HG02678 (cell line): ENCODE results near the gene SRRM5.
"Not testable (repeated sequence)": the region's sequence is repeated elsewhere in the genome, so short reads cannot be mapped to it uniquely, and the experiment has no call there.

Source experiments
- ATAC-seq: cut with Tn5 transposase; IDR thresholded peaks from one replicate; pipeline ENCODE4 v1.9.1; 2021; ENCODE audit warnings: mild to moderate bottlenecking, moderate library complexity; ENCODE audit not compliant: unreplicated experiment

Gene SRRM5

DNA sequence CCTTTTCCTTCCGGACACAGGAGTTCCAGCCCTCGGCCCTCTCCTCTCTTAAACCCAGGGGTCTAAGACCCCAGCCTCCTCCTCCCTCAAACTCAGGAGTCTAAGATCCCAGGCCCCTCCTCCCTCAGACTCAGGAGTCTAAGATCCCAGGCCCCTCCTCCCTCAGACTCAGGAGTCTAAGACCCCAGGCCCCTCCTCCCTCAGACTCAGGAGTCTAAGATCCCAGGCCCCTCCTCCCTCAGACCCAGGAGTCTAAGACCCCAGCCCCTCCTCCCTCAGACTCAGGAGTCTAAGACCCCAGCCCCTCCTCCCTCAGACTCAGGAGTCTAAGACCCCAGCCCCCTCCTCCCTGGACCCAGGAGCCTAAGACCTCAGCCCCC lies 23.7 kb downstream of the SRRM5 start:
- not testable (repeated sequence) for ATAC-seq

DNA sequence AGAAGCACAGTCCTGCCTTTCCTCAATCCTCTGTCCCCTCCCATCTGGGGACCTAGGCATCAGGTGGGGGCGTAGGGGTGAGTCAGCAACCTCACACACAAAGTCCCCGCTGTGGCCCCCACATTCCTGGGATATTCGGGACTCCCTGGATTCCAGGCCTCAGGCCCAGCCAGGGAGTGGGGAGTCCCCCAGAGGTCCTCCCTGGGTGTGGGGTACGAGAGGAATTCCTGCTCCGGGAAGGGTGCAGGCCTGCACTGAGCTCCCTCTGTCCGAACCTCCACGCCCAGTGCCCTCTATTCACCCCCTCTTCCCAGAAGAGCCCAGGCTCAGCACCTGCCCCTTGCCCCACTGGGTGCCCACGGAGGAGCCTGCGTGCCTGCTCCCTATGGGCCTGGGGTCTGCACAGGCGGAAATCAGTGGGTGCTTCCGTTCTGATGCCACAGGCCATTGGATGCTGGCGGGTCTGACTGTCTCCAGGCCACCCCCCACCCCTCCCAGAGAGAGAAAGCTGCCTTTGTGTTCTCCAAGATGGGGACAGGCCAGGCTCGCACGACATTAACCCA lies 24.3 kb downstream of the SRRM5 start:
- no peak for ATAC-seq

DNA sequence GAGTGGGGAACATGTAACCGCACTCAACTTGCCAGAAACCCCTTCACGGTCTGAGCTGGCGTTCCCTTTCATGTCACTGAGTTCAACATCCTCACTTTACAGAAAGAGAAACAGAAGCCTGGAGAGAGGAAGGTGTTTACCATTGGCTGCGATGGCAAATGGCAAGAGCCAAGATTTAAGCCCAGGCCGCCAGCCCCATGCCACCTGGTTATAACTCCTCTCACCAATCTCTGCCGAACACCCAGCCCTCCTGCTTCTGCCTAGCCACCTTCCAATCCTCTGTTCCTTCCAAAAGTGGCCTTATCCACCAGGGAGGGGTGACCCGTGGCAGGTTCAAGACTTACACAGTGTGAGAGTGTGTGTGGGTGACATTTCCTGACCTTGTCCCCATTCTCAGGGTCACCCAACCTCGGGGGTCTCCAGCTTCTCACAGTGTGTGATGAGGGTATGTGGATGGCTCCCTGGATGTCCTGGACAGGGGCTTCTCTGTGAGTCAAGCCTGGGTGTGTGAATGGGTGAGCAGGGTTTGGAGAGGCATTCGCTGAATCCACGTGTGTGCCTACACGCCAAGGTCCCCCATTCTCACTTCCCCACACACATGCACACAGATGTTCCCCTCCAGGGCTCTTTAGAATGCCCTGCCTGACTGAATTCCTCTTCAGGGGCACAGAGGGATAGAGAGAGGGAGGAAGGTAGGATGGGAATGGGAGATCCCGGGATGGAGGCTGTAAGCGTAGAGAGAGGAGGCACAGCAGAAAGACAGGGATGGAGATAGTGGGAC lies 26.5 kb downstream of the SRRM5 start:
- ATAC-seq = no peak

DNA sequence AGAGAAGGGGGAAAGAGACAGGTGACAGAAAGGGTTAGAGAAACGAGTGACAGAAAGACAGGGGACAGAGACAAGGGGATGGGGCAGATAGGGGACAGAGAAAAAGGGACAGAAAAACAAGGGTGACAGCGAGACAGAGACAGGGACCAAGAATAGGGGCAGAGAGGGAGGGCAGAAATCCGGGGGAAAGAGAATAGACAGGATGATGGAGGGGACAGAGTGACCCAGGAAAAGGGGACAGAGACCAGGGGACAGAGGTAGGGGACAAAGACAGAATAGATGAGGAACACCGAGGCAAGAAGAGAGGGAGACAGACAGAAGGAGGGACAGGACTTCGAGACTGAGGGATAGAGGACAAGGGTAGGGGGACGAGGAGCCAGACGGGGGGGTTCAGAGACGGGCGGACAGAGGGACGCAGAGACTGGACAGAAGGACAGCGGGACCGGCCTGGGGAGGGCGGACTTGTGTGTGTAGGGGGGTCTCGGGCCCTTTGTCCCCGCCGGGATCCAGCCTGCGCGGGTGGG lies 27.2 kb downstream of the SRRM5 start:
- ATAC-seq = no peak

DNA sequence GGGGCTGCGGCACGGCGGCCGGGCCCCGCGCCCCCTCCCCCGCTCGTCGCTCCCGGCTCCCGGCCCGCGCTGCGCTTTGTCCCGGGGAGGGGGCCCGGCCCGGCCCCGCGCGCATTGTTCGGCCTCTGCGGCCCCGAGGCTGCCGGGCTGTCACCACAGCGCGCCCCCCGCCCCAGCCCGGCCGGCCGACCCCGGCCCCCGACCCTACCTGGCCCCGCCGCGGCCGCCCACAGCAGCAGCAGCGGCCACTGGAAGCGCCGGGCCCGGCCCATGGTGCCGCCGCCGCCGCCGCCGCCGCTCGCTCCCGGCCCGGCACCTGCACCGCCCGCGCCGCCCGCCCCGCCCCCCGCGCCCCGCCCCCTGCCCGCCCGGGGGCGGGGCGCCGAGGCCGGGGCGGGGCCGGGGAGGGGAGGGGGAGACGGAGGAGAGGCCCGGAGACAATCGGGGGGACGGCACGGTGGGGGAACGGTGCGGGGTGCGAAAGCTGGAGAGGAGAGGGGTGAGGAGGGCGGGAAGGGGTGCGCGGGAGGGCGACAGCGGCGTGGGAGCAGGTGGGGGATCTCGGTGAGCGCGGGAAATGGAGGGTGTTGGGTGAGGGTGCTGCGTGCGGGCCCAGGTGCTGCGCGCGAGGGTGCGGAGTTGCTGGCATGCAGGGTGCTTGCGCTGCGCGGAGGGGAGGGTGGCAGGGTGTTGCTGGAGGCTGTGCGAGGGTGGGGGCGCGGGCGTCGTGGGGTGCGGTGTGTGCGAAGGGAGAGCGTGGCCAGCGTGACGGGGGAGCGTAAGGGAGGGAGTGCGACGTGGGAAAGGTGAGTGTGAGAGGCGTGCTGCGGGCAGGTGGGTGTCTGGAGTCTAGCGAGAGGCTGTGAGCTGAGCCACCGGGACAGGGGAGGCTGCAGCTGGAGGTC lies 27.9 kb downstream of the SRRM5 start, which contains the start of gene CADM4:
CADM4 (minus strand) TSS at position 332 of the 905 bp plus-strand sequence; CDS start at position 272, 60 bp downstream.
- ATAC-seq = no peak

DNA sequence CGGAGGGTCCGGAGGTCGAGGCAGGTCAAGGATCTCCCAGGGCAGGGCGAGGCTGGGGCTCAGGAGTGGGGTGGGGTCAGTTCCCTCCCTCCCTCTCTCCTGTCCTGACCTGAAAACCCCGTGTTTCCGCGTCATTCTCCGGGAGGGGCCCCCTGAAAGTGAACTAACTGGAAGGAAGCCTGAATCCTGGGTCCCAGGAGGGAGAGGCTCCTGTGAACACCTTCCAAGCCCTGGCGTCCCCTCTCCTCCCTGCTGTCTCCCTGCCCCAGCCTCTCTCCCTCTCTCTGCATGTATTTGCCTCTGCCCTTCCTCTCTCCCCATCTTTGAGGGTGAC lies 28.5 kb downstream of the SRRM5 start:
- ATAC-seq = no peak

DNA sequence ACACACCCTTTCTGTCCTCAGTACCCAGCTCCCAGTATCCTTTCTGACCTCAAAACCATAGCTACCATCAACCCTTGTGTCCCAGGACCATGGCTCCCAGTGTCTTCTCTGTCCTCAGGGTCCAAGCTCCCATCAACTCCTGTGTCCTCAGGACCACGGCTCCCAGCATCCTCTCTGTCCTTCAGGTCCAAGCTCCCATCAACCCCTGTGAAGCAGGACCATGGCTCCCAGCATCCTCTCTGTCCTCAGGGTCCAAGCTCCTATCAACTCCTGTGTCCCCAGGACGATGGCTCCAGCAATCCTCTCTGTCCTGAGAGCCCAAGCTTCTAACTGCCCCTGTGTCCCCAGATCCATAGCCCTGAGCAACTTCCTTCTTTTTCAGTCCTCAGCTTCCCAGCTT lies 29.4 kb downstream of the SRRM5 start:
- no peak for ATAC-seq

DNA sequence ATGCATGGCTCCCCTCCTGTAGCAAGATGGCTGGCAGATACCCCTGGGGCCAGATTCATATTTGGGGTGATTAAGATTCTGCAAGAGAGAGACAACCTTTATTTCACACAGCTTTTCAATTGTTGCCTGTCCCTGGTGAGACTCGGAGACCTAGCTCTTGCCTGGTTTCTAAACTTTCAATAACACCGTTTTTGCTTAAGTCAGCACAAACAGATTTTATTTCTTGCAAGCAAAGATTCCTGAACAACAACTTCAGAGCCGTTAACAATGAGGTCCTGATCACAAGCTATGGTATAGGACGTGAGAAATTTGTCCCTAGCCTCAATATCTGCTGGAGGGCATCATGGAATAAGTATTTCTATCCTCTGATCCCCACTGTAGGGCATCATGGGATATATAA lies 30.6 kb downstream of the SRRM5 start:
- no peak for ATAC-seq

DNA sequence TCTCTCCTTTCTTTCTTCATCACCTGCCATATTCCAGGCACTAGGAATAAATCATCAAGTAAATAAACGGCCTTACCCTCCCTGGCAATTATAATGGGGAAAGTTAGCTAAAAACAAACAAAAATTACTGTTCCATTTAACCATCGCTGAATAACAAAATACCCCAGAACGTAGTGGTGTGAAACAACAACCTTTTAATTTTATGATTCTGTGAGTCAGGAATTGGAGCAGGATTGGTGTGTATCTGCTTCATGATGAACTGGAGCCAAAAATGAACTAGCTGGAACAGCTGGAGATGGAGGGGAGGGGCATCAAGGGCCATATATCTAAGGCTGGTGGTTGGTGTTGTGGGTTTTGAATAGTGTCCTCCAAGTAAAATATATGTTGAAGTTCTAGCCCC lies 31.4 kb downstream of the SRRM5 start:
- ATAC-seq = no peak

DNA sequence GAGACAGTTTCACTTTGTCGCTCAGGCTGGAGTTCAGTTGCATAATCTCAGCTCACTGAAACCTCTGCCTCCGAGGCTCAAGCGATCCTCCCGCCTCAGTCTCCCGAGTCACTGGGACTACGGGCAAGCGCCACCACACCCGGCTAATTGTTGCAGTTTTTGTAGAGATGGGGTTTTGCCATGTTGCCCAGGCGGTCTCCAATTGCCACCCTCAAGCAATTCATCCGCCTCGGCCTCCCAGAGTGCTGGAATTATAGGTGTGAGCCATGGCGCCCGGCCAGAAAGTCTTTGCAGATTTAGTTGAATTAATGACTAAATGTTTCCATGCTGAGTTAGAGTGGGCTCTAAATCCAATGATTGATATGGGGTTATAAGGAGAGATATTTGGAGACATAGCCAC lies 32.3 kb downstream of the SRRM5 start:
- ATAC-seq = no peak

DNA sequence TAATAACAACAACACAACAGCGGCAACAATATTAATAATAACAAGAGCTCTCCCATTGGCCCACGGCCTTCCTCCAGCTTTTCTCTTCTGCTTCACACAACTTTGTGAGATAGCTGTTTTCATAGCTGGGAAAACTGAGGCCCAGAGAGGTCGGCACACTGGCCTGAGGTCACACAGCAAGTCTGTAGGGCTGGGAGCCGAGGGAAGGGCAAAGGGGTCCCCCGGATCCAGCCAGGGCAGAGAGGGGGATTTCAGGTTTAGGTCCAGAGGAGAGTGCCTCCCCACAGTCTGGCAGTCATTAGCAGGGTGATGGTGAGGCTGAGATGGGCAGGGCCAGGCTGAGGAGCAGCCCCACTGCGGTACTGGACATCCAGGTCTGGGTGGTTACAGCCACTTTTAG lies 36.7 kb downstream of the SRRM5 start:
- ATAC-seq = no peak

DNA sequence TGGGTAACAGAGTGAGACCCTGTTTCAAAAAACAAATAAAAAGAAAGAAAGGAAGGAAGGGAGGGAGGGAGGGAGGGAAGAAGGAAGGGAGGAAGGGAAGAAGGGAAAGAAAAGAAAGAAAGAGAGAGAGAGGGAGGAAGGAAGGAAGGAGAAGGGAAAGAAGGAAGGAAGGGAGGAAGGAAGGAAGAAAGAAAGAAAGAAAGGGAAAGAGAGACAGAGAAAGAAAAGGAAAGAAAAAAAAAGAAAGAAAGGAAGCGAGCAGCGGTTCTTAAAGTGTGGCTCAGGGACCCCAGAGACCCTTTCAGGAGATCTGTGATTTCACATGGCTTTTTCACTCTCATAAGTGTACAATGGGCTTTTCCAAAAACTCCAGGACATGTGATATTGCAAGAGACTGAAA lies 37.6 kb downstream of the SRRM5 start:
- no peak for ATAC-seq

DNA sequence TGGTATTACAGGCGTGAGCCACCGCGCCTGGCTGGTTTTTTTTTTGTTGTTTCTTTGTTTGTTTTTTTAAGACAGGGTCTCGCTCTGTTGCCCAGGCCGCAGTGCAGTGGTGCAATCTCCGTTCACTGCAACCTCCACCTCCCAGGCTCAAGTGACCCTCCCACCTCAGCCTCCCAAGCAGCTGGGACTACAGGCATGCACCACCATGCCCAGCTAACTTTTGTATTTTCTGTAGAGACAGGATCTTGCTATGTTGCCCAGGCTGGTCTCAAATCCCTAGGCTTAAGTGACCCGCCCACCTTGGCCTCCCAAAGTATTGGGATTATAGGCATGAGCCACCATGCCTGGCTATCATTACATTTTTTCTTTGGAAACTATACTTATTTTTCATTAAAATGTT lies 38.4 kb downstream of the SRRM5 start:
- not testable (repeated sequence) for ATAC-seq

DNA sequence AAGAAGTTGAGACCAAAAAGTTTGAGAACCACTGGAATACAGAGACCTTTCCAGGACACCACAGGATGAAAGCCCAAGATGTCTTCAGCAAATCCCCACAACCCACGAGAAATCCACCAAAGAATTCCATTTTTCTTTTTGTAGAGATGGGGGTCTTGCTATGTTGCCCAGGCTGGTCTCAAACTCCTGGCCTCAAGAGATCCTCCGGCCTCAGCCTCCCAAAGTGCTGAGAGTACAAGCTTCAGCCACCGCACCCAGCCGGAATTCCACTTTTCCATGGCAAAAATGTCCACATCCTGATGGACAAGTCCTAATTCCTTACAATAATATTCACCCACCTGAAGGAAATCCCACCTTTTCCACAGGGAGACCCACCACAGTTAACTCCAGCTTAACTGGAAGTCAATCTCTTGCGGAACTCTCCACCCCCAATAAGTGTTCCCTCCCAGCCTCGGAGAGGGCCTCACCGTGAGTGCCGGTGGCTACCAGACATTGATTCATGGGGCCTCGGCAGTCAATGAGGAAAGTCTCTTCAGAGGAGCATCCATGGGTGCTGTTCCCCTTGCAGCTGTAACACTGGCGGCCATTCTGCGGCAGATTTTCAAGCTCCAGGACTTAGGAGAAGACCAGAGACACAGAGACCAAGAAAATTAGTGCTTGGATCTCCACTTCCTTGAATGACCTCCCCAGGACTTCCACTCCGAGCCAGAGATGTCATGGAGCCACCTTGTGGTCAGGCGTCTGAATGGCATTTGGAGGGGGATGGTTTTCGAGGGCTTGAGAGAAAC lies 40.1 kb downstream of the SRRM5 start:
- ATAC-seq = no peak

DNA sequence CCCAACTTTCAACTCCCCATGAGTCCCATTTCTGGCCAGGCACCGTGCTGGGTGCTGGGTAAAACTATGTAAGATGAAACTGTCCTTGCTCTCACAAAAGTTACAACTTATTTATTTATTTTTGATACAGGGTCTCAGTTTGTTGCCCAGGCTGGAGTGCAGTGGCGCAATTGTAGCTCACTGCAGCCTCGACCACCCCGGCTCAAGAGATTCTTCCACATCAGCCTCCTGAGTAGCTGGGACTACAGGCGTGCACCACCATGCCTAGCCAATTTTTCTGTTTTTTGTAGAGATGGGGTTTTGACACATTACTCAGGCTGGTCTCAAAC lies 40.6 kb downstream of the SRRM5 start:
- no peak for ATAC-seq

DNA sequence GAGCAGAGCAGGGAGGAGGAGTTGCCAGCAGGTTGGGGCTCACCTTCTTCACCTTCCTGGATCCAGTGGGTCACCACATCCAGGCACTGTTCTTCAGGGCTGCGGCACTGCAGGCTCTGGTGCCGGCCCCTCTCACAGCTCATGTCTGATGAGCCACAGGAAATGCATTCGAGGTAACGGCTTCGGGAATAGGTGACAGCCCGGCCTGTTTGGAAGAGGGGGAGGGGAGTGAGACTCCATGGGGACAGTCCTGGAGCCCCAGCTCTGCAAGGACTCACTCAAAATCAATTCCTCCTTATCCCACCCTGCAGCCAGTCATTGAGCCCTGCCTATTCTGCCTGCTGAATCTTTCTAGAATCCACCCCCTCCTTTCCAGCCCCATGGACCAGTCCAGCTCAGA lies 44.5 kb downstream of the SRRM5 start:
- no peak for ATAC-seq

DNA sequence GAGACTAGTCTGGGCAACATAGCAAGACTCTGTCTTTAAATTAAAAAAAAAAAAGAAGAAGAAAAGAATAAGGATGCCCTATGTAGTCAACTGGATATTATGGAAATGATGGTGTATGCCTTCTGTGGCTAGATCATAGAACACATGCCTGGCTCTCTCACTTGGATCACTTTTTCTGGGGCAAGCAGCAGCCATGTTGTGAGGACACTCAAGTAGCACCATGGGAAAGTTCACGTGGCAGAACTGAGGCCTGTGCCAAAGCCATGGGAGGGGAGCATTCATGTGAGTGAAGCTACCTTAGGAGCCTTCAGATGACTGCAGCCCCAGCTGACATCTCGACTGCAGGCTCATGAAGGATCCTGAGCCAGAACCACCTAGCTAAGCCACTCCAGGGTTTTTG lies 46.1 kb downstream of the SRRM5 start:
- ATAC-seq = no peak

DNA sequence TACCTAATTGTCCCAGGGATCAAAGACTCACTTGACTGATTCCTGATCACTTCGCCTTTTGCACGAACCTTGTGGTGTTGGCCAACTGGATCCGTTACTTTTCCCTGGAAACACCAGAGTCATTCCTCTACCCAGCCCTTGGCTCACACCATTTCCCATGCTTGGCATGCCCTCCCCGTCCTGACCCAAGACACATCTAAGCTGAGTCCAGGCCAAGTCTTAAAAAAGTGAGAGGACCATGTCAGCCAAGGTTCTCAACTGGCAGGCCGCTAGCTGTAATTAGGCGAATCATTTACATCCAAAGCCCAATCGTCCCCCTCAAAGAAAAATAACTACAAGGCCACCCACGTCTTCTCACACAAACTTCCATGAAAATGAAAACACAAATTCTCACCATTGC lies 46.6 kb downstream of the SRRM5 start:
- ATAC-seq = no peak

DNA sequence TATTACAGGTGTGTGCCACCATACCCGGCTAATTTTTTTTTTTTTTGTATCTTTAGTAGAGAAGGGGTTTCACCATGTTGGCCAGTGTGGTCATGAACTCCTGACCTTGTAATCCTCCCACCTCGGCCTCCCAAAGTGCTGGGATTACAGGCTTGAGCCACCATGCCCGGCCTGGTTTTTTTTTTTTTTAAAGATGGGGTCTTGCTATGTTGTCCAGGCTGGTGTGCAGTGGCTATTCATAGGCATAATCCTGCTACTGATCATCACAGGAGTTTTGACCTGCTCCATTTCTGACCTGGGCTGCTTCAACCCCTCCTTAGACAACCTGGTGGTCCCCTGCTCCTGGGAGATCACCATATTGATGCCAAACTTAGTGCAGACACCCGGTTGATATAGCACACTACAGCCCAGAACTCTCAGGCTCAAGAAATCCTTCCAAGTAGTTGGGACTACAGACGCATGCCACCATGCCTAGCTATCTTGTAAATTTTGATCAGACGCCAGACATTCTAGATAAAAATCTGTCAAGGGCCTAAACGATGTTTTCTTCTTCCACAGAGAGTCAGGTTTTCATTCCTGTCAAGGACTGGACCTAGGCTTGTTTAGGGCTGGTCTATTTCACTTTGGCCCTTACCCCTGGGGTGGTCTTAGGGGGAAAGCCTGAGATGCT lies 48.5 kb downstream of the SRRM5 start:
- ATAC-seq = no peak

DNA sequence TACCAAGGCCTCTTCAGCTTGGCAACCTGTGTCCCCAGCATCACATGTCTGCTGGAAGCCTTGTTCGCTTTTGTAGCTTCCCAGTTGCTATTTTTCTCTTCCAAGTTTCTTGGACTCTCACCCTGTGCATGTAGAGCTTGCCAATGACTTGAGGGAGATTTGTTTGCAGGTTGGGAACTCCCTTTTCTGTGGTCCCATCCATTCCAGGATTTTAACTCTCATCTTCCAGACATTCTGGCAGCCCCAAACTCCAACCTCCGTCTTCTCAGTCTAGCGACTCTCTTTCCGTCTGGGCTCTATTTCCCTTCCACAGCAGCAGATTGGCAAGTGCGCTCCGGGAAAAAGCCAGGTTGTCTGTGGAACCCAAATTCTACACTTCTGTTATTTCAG lies 49.1 kb downstream of the SRRM5 start:
- ATAC-seq = no peak

DNA sequence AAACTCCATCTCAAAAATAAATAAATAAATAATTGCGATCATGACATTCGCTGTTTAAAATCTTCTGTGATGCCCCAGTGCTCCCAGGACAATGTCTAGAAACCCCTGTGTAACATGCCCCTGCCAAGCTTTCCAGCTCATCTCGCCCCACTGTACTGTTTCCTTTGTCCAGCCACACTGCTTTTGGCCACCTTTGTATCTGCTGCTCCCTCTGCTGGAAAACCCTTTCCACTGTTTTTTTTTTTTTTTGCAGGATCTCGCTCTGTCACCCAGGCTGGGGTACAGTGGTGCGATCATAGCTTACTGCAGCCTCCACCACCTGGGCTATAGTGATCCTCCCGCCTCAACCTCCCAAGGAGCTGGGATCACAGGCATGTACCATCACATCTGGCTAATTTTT lies 50.6 kb downstream of the SRRM5 start:
- no peak for ATAC-seq
